Measurements from ENCODE around the gene GRIK1. TPM values are rescaled to one million over a fixed set of nuclear protein-coding genes. Genes with fewer than 3 reads are reported as not detected.

The GRIK1 gene
- total RNA-seq, 2 donors from 2014 or later: 0.21 TPM; not detected in 1

GRCh38 chr21:29506214-29506613 is 433.6 kb downstream of the GRIK1 start:
- DNase-seq (ENCODE audit: low spot score) (no peak), ATAC-seq (ENCODE audit: insufficient number of reproducible peaks, low FRiP score, low read depth) (no peak)
- Histone ChIP-seq H3K4me1 (ENCODE audit: control insufficient read depth in 1 of 2, low read depth in 2 of 2) (no peaks in the 10 kb centered on the region), H3K36me3 (no peaks in the 10 kb centered on the region), H3K4me3 (no peak overlapping the region), H3K27ac (no peak overlapping the region), H3K27me3 (replicated peaks; ENCODE audit: insufficient read depth) (no peaks in the 10 kb centered on the region), H3K9me3 (no peaks in the 10 kb centered on the region)
- TF ChIP-seq, protein P1, sequence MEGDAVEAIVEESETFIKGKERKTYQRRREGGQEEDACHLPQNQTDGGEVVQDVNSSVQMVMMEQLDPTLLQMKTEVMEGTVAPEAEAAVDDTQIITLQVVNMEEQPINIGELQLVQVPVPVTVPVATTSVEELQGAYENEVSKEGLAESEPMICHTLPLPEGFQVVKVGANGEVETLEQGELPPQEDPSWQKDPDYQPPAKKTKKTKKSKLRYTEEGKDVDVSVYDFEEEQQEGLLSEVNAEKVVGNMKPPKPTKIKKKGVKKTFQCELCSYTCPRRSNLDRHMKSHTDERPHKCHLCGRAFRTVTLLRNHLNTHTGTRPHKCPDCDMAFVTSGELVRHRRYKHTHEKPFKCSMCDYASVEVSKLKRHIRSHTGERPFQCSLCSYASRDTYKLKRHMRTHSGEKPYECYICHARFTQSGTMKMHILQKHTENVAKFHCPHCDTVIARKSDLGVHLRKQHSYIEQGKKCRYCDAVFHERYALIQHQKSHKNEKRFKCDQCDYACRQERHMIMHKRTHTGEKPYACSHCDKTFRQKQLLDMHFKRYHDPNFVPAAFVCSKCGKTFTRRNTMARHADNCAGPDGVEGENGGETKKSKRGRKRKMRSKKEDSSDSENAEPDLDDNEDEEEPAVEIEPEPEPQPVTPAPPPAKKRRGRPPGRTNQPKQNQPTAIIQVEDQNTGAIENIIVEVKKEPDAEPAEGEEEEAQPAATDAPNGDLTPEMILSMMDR (IDR thresholded peaks at IDR 0.05): no peak

DNA sequence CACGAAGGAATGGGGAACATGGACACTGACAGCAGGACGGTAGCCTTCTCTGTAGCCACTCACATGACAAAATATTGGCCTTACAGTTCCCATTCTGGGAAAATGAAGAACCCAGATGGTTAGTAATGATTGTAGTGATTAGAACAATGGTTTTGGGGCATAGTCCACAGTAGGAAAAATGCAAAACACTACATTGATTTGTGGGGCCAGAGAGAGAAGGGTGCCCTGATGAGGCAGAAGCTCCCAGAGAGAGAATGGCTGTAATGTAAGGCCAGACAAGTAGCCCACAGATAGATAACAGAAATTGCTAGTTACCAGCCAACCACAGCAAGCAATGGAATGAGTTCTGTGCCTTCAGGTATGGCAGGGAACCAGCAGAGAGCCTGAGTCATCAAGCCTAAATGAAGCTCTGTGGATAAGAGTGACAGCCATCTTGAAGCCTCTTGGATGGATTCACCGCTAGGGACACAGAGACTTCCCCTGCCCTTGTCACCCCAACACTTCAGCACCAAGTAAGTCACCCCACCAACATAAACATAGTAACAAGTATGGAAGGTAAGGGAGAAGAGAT is 435.0 kb downstream of the GRIK1 start:
- Histone ChIP-seq H3K9me3 (no peaks in the 10 kb centered on the region), H3K4me3 (no peak overlapping the region), H3K36me3 (no peaks in the 10 kb centered on the region), H3K4me1 (ENCODE audit: control insufficient read depth in 1 of 2, low read depth in 2 of 2) (no peaks in the 10 kb centered on the region), H3K27ac (no peak overlapping the region), H3K27me3 (replicated peaks; ENCODE audit: insufficient read depth) (no peaks in the 10 kb centered on the region)
- ATAC-seq (ENCODE audit: insufficient number of reproducible peaks, low FRiP score, low read depth): no peak
- no peak for DNase-seq (ENCODE audit: low spot score)
- TF ChIP-seq, protein P1 (IDR thresholded peaks at IDR 0.05): no peak

DNA sequence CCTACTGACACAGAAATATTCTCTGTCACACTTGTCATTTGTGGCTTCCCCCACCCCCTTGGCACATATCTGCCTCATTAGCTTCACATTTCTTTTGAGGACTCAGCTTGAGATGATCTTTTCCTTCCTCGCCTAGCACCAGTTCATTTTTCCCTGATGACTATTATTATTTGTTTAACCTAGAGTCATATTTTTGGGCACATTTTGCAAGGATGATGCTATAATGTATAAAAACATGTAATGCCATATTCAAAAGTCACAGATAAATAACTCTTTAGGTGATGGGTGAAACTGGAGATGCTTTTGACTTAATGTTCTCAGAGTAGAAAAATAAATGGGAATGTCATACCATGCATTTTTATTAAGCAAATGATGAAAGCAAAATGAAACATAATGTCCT is 438.3 kb downstream of the GRIK1 start:
- ATAC-seq (ENCODE audit: insufficient number of reproducible peaks, low FRiP score, low read depth) (no peak), DNase-seq (ENCODE audit: low spot score) (no peak)
- Histone ChIP-seq H3K36me3 (no peaks in the 10 kb centered on the region), H3K4me1 (ENCODE audit: control insufficient read depth in 1 of 2, low read depth in 2 of 2) (no peaks in the 10 kb centered on the region), H3K27ac (no peak overlapping the region), H3K27me3 (replicated peaks; ENCODE audit: insufficient read depth) (no peaks in the 10 kb centered on the region), H3K4me3 (no peak overlapping the region), H3K9me3 (no peaks in the 10 kb centered on the region)
- TF ChIP-seq, protein P1 (IDR thresholded peaks at IDR 0.05): no peak

DNA sequence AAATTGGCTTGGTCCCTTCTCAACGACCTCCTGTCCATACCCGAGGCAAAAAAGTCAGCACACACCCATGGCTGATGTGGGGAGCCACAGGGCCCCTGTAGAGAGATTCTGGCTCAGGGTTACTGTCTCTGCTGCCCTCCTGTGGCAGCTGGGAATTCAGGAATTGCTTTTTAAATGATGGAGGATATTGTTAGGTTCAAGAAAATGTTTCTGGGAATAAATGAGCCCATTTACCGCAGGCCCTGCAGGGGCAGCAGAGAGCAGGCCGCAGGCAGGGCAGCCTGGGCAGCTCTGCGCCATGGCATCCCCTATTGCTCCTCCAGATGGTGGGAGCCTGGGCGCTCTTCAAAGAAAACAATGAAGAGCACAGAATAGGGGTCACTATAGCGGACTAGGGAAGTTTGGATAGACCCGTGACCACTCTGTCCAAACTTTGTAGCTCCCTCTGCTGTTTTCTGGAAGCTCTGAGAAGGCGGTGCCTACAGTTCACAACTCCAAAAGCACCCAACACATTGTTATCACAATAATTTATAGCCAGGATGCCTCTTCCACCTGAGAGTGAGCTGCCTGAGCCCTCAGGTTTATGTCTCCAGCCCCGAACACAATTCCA is 440.0 kb downstream of the GRIK1 start:
- DNase-seq (ENCODE audit: low spot score) (no peak), ATAC-seq (ENCODE audit: insufficient number of reproducible peaks, low FRiP score, low read depth) (no peak)
- H3K36me3 ChIP-seq: no peaks in the 10 kb centered on the region
- TF ChIP-seq, protein P1 (IDR thresholded peaks at IDR 0.05): no peak
- no peak overlapping the region for H3K4me3 ChIP-seq
- no peaks in the 10 kb centered on the region for H3K4me1 ChIP-seq (ENCODE audit: control insufficient read depth in 1 of 2, low read depth in 2 of 2)
- H3K27me3 ChIP-seq (replicated peaks; ENCODE audit: insufficient read depth): no peaks in the 10 kb centered on the region
- H3K9me3 ChIP-seq: no peaks in the 10 kb centered on the region
- no peak overlapping the region for H3K27ac ChIP-seq

DNA sequence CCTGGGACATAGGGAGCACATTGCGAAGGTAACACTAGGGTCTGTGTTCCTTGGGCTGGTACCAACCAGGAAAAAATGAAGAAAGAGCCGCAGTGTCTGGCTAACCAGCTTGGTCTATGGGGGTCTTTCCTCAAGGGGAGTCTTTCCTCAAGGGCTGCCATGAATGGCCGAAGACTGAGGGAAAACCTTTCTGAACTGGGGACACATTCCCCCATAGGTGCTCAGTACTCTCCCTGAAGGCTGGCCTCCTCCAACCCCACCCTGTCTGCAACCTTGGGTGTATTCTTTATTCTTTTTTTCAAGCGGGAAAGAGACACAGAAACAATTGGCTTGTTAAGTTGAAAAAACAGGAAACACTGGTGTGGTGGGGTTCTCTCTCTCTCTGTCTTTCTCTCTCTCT is 440.6 kb downstream of the GRIK1 start:
- Histone ChIP-seq H3K27me3 (replicated peaks; ENCODE audit: insufficient read depth) (no peaks in the 10 kb centered on the region), H3K9me3 (no peaks in the 10 kb centered on the region), H3K4me3 (no peak overlapping the region), H3K36me3 (no peaks in the 10 kb centered on the region), H3K4me1 (ENCODE audit: control insufficient read depth in 1 of 2, low read depth in 2 of 2) (no peaks in the 10 kb centered on the region), H3K27ac (no peak overlapping the region)
- ATAC-seq (ENCODE audit: insufficient number of reproducible peaks, low FRiP score, low read depth) (no peak), DNase-seq (ENCODE audit: low spot score) (no peak)
- TF ChIP-seq, protein P1 (IDR thresholded peaks at IDR 0.05): no peak

Data from thoracic aorta (tissue), 2 donors.